Measurements from ENCODE around the gene OTOL1. TPM values are rescaled to one million over a fixed set of nuclear protein-coding genes. Genes with fewer than 3 reads are reported as not detected.
"Not testable (repeated sequence)": the region's sequence is repeated elsewhere in the genome, so short reads cannot be mapped to it uniquely, and the experiment has no call there.

OTOL1 gene
- total RNA-seq, 1 donor = not detected

DNA sequence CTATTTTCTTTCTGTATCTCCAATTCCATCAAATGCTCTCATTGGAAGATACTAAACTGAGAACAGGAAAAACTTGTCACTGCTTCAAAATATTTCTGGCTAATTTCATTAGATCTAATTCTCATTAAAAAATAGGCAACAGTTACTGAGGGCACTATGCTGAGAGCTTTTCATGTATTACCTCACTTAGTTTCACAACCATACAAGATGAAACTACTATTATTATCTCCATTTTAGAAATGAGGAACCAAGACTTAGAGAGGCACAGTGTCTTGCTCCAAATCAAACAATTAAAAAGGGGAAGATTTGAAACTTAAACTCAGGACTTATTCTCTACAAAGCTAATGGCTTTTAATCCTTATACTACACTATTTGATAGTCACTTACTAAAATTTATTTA is 7.2 kb upstream of the OTOL1 start:
- TF ChIP-seq CTCF (IDR thresholded peaks at IDR 0.05; ENCODE audit: extremely low read depth, low read depth, low read length) = no peak
- H3K27me3 ChIP-seq (ENCODE audit: insufficient read depth, low read length) = no peaks in the 10 kb centered on the region
- no peak overlapping the region for H3K4me2 ChIP-seq (ENCODE audit: insufficient read depth, low read length)
- DNase-seq (ENCODE audit: insufficient read length, low spot score, missing footprints) = no peak
- H3K79me2 ChIP-seq (ENCODE audit: insufficient read depth, low read length) = no peaks in the 10 kb centered on the region
- H3K9me3 ChIP-seq (ENCODE audit: low read depth, low read length) = no peaks in the 10 kb centered on the region
- no peak overlapping the region for H3K4me3 ChIP-seq (ENCODE audit: insufficient read depth, low read length)
- H3K4me1 ChIP-seq (ENCODE audit: insufficient read depth, low read length) = no peaks in the 10 kb centered on the region
- H4K20me1 ChIP-seq (ENCODE audit: insufficient read depth, low read length) = no peaks in the 10 kb centered on the region
- no peaks in the 10 kb centered on the region for H3K36me3 ChIP-seq (ENCODE audit: insufficient read depth, low read length)
- H2AFZ ChIP-seq (ENCODE audit: low read length) = no peak overlapping the region
- H3K27ac ChIP-seq (ENCODE audit: low read depth, low read length) = no peak overlapping the region

DNA sequence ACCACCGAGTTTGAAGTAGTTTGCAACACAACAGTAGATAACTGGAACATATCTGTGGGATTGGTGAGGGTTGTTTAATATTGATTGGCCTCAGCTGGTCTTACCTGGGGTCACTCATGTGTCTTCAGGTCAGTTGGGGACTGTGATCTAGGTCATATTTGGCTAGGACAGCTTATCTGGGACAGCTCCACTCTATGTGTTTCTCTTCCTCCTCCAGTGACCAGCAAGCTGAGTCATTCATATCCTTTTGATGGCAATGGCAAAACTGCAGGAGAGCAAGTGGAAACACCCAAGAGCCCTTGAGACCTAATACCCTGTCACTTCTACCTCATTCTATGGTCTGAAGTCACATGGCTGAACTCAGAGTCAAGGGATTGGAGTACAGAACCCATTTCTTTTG is 5.8 kb upstream of the OTOL1 start:
- not testable (repeated sequence) for H3K4me2 ChIP-seq (ENCODE audit: insufficient read depth, low read length); H3K36me3 ChIP-seq (ENCODE audit: insufficient read depth, low read length); H3K27ac ChIP-seq (ENCODE audit: low read depth, low read length); H3K4me1 ChIP-seq (ENCODE audit: insufficient read depth, low read length); H3K9me3 ChIP-seq (ENCODE audit: low read depth, low read length); DNase-seq (ENCODE audit: insufficient read length, low spot score, missing footprints); H3K79me2 ChIP-seq (ENCODE audit: insufficient read depth, low read length); H3K4me3 ChIP-seq (ENCODE audit: insufficient read depth, low read length); H2AFZ ChIP-seq (ENCODE audit: low read length); H4K20me1 ChIP-seq (ENCODE audit: insufficient read depth, low read length); H3K27me3 ChIP-seq (ENCODE audit: insufficient read depth, low read length)

DNA sequence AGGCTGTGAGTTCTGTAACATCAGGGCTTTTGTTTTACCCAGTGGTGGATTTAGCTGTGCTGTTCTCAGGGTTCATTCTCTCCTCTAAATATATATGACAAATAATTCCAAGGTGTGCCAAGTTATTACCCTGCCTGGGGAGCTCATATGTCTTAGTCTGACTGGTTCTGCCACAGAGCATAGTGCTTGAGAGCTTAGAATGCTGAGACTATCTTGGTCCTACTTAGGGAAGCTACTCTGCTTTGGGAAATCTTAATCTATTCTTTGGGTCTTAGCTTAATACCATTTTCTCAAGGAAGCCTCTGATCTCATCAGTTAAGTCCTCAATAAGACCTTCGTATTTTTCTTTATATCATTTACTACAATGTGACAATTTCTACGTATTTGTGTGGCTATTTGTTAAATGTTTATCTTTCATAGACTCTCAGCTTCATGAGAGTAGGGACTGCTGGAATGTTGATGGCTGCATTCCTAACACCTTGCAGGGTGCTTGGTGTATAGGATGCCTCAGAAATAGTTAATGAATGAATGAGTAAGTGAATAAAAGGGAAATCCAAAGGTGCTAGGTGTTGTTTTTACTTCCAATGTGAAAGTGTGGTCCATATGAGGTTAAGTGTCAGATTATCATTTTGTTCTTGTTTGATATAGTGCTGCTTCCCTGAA is 1.8 kb downstream of the OTOL1 start:
- Histone ChIP-seq H3K36me3 (ENCODE audit: insufficient read depth, low read length) (no peaks in the 10 kb centered on the region), H3K4me1 (ENCODE audit: insufficient read depth, low read length) (no peaks in the 10 kb centered on the region), H3K27me3 (ENCODE audit: insufficient read depth, low read length) (no peaks in the 10 kb centered on the region), H3K27ac (ENCODE audit: low read depth, low read length) (no peak overlapping the region), H4K20me1 (ENCODE audit: insufficient read depth, low read length) (no peaks in the 10 kb centered on the region), H3K9me3 (ENCODE audit: low read depth, low read length) (no peaks in the 10 kb centered on the region), H3K4me2 (ENCODE audit: insufficient read depth, low read length) (no peak overlapping the region), H3K79me2 (ENCODE audit: insufficient read depth, low read length) (no peaks in the 10 kb centered on the region), H3K4me3 (ENCODE audit: insufficient read depth, low read length) (no peak overlapping the region), H2AFZ (ENCODE audit: low read length) (no peak overlapping the region)
- DNase-seq (ENCODE audit: insufficient read length, low spot score, missing footprints) = no peak
- no peak for TF ChIP-seq CTCF (IDR thresholded peaks at IDR 0.05; ENCODE audit: extremely low read depth, low read depth, low read length)

- H3K79me2 ChIP-seq (ENCODE audit: insufficient read depth, low read length) = no peaks in the 10 kb centered on the region
- H3K27ac ChIP-seq (ENCODE audit: low read depth, low read length) = no peak overlapping the region
- H3K36me3 ChIP-seq (ENCODE audit: insufficient read depth, low read length) = no peaks in the 10 kb centered on the region
- no peak for TF ChIP-seq CTCF (IDR thresholded peaks at IDR 0.05; ENCODE audit: extremely low read depth, low read depth, low read length)
- no peaks in the 10 kb centered on the region for H3K9me3 ChIP-seq (ENCODE audit: low read depth, low read length)
- no peaks in the 10 kb centered on the region for H3K4me1 ChIP-seq (ENCODE audit: insufficient read depth, low read length)
- H2AFZ ChIP-seq (ENCODE audit: low read length) = no peak overlapping the region
- no peak for DNase-seq (ENCODE audit: insufficient read length, low spot score, missing footprints)
- H3K27me3 ChIP-seq (ENCODE audit: insufficient read depth, low read length) = no peaks in the 10 kb centered on the region
- H4K20me1 ChIP-seq (ENCODE audit: insufficient read depth, low read length) = no peaks in the 10 kb centered on the region
- no peak overlapping the region for H3K4me3 ChIP-seq (ENCODE audit: insufficient read depth, low read length)
- H3K4me2 ChIP-seq (ENCODE audit: insufficient read depth, low read length) = no peak overlapping the region
These were observed 3.6 kb downstream of the OTOL1 start for GRCh38 chr3:161500068-161500796.
